Endometrial microvascular endothelial cells (primary cell): ENCODE measurements around the gene CUX1. TPM values are rescaled to one million over a fixed set of nuclear protein-coding genes. Genes with fewer than 3 reads are reported as not detected.

Experiments
- in situ Hi-C: cut with HindIII; loops from 2 replicates; pipeline ENCODE4 v1.10.0; 2017; ENCODE audit warnings: low sequenced_read_pairs, low pct_unique_long_range_greater_than_20kb; ENCODE audit errors: inconsistent ontology term
- total RNA-seq: library from RNA; depleted of rRNA; stranded (reverse); fragments of >200 nt; gene quantifications from one replicate; pipeline ENCODE4 v1.2.3, GENCODE V29; 2015; ENCODE audit errors: inconsistent ontology term

Gene CUX1
- total RNA-seq, 1 donor from 2014 or later = 14.9 TPM

- in situ Hi-C loops = no loop called here
These were observed 465.3 kb downstream of the CUX1 start for GRCh38 chr7:102282465-102283362.

GRCh38 chr7:102283477-102284189 lies 466.2 kb downstream of the CUX1 start:
- in situ Hi-C loops = no loop called here

- in situ Hi-C loops = no loop called here
These were observed 467.0 kb downstream of the CUX1 start for GRCh38 chr7:102284399-102284798.

GRCh38 chr7:102284891-102285539 lies 467.6 kb downstream of the CUX1 start:
- in situ Hi-C loops = no loop called here

GRCh38 chr7:102285540-102286236 lies 468.3 kb downstream of the CUX1 start:
- in situ Hi-C loops = no loop called here

GRCh38 chr7:102286237-102287110 lies 469.0 kb downstream of the CUX1 start, which contains the start of gene SH2B2:
SH2B2 (plus strand) TSS chr7:102286868; CDS start chr7:102300551, 13,683 bp downstream.
- in situ Hi-C loops = no loop called here

- in situ Hi-C loops = no loop called here
These were observed 469.9 kb downstream of the CUX1 start for GRCh38 chr7:102287111-102287980.

GRCh38 chr7:102287981-102288278 lies 470.5 kb downstream of the CUX1 start:
- in situ Hi-C loops = no loop called here

GRCh38 chr7:102288285-102288930 lies 471.0 kb downstream of the CUX1 start:
- in situ Hi-C loops = no loop called here

- in situ Hi-C loops = no loop called here
These were observed 471.6 kb downstream of the CUX1 start for GRCh38 chr7:102289057-102289456.

- in situ Hi-C loops = no loop called here
These were observed 473.9 kb downstream of the CUX1 start for GRCh38 chr7:102291056-102291915.

- in situ Hi-C loops = no loop called here
These were observed 474.5 kb downstream of the CUX1 start for GRCh38 chr7:102291916-102292267.

GRCh38 chr7:102292813-102293798 lies 475.7 kb downstream of the CUX1 start:
- in situ Hi-C loops = no loop called here

GRCh38 chr7:102294589-102294988 lies 477.2 kb downstream of the CUX1 start:
- in situ Hi-C loops = no loop called here
